Measurements from ENCODE around the gene GLRA3. TPM values are rescaled to one million over a fixed set of nuclear protein-coding genes. Genes with fewer than 3 reads are reported as not detected.
A peak's percentile ranks its signal among the peaks of the same experiment; 100 is the strongest.

Gene GLRA3
- total and polyA plus RNA-seq, 2 donors (not counting 1 experiment from before 2014, with no cell fraction given) = not detected

DNA sequence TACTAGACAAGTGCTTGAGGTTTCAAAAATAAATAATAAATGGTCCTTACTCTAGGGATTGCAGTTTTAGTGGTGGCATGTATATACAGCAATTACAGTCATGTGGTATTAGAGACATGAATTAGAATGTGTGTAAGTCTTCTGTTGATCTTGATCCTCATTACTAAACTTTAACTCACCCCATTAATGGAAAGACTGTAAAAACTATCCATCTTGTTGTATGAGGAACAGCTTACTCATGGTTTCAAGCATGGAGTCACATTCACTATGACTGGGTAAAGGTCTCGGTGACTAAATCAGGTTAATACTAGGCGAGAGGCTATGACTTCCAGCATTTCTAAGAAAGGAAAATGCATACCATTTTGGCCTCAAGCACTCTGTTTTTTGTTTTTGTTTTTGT lies 199.8 kb downstream of the GLRA3 start:
- Histone ChIP-seq H3K36me3 (ENCODE audit: control insufficient read depth, insufficient read depth, low read length) (no peaks in the 10 kb centered on the region), H3K79me2 (ENCODE audit: control insufficient read depth, insufficient read depth, low read length) (no peaks in the 10 kb centered on the region), H3K27me3 (ENCODE audit: control insufficient read depth, insufficient read depth, low read length) (no peaks in the 10 kb centered on the region), H3K9me3 (ENCODE audit: control insufficient read depth, insufficient read depth, low read depth, low read length) (no peaks in the 10 kb centered on the region), H3K4me2 (ENCODE audit: extremely low read depth, insufficient read depth, low read length) (no peak overlapping the region), H3K9ac (ENCODE audit: insufficient read depth, low read length) (no peak overlapping the region), H3K4me1 (ENCODE audit: control insufficient read depth, extremely low read depth, insufficient read depth, low read length) (no peaks in the 10 kb centered on the region), H2AFZ (ENCODE audit: low read length) (no peak overlapping the region), H3K27ac (ENCODE audit: insufficient read depth, low read length) (no peak overlapping the region), H3K4me3 (replicated peaks in 1 of 4; ENCODE audit: control extremely low read depth in 1 of 4, insufficient read depth in 1 of 4, low read depth in 3 of 4, low read length in 4 of 4) (no peak overlapping the region), H4K20me1 (ENCODE audit: control insufficient read depth, extremely low read depth, insufficient read depth, low read length) (no peaks in the 10 kb centered on the region)
- no peak for TF ChIP-seq EZH2 (IDR thresholded peaks at IDR 0.05; ENCODE audit: low read length, missing control alignments)
- TF ChIP-seq, protein P1, sequence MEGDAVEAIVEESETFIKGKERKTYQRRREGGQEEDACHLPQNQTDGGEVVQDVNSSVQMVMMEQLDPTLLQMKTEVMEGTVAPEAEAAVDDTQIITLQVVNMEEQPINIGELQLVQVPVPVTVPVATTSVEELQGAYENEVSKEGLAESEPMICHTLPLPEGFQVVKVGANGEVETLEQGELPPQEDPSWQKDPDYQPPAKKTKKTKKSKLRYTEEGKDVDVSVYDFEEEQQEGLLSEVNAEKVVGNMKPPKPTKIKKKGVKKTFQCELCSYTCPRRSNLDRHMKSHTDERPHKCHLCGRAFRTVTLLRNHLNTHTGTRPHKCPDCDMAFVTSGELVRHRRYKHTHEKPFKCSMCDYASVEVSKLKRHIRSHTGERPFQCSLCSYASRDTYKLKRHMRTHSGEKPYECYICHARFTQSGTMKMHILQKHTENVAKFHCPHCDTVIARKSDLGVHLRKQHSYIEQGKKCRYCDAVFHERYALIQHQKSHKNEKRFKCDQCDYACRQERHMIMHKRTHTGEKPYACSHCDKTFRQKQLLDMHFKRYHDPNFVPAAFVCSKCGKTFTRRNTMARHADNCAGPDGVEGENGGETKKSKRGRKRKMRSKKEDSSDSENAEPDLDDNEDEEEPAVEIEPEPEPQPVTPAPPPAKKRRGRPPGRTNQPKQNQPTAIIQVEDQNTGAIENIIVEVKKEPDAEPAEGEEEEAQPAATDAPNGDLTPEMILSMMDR (conservative IDR thresholded peaks at IDR 0.05 in 1 of 2, IDR thresholded peaks at IDR 0.05 in 1 of 2; ENCODE audit: low read depth in 1 of 2, low read length in 2 of 2) = no peak
- peak; percentile 5 to 7 for DNase-seq (ENCODE audit: low read depth in 2 of 2)

DNA sequence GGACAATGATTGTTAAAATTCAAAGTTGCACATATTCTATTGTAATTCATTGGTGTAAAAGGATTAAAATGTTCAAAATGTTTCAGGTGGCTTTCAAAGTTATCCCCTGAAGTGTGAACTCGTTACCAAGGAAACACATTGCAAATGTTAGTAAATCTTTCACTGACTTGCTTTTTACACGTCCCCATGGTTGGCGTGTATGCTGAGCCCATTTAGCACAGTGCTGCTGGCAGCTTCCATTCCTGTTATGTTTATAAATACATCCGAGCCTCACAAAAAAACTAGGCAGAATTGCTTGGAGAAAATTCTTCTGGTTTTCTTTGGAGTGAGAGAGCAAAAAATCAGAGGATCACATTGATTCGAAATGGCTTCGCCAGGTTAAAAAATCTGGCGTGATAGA lies 200.9 kb downstream of the GLRA3 start:
- H4K20me1 ChIP-seq (ENCODE audit: control insufficient read depth, extremely low read depth, insufficient read depth, low read length) = no peaks in the 10 kb centered on the region
- no peaks in the 10 kb centered on the region for H3K36me3 ChIP-seq (ENCODE audit: control insufficient read depth, insufficient read depth, low read length)
- H3K27me3 ChIP-seq (ENCODE audit: control insufficient read depth, insufficient read depth, low read length) = no peaks in the 10 kb centered on the region
- H3K4me3 ChIP-seq (replicated peaks in 1 of 4; ENCODE audit: control extremely low read depth in 1 of 4, insufficient read depth in 1 of 4, low read depth in 3 of 4, low read length in 4 of 4) = no peak overlapping the region
- no peaks in the 10 kb centered on the region for H3K79me2 ChIP-seq (ENCODE audit: control insufficient read depth, insufficient read depth, low read length)
- DNase-seq (ENCODE audit: low read depth in 2 of 2) = no peak
- TF ChIP-seq, protein P1 (conservative IDR thresholded peaks at IDR 0.05 in 1 of 2, IDR thresholded peaks at IDR 0.05 in 1 of 2; ENCODE audit: low read depth in 1 of 2, low read length in 2 of 2) = no peak
- no peak for TF ChIP-seq EZH2 (IDR thresholded peaks at IDR 0.05; ENCODE audit: low read length, missing control alignments)
- no peaks in the 10 kb centered on the region for H3K4me1 ChIP-seq (ENCODE audit: control insufficient read depth, extremely low read depth, insufficient read depth, low read length)
- no peak overlapping the region for H3K9ac ChIP-seq (ENCODE audit: insufficient read depth, low read length)
- H2AFZ ChIP-seq (ENCODE audit: low read length) = no peak overlapping the region
- no peak overlapping the region for H3K27ac ChIP-seq (ENCODE audit: insufficient read depth, low read length)
- H3K9me3 ChIP-seq (ENCODE audit: control insufficient read depth, insufficient read depth, low read depth, low read length) = no peaks in the 10 kb centered on the region
- no peak overlapping the region for H3K4me2 ChIP-seq (ENCODE audit: extremely low read depth, insufficient read depth, low read length)

DNA sequence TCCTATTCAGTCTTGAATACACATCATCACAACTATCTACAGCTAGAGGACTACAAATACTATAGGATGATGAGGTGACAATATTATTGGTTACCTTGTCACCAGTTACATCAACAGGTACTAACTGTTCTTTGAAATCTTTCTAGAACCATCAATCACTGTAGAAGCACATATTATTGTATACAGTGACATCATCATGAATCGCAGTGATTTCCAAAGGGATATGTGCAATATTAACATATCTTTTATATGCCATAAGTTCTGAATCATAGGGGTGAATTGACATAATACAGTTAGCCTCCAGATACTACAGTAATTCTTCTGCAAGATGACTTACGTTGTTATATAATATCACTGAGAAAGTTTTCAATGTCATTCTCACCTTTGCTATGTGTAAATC lies 201.6 kb downstream of the GLRA3 start:
- Histone ChIP-seq H3K4me3 (replicated peaks in 1 of 4; ENCODE audit: control extremely low read depth in 1 of 4, insufficient read depth in 1 of 4, low read depth in 3 of 4, low read length in 4 of 4) (no peak overlapping the region), H3K27me3 (ENCODE audit: control insufficient read depth, insufficient read depth, low read length) (no peaks in the 10 kb centered on the region), H3K4me1 (ENCODE audit: control insufficient read depth, extremely low read depth, insufficient read depth, low read length) (no peaks in the 10 kb centered on the region), H3K9ac (ENCODE audit: insufficient read depth, low read length) (no peak overlapping the region), H3K27ac (ENCODE audit: insufficient read depth, low read length) (no peak overlapping the region), H3K79me2 (ENCODE audit: control insufficient read depth, insufficient read depth, low read length) (no peaks in the 10 kb centered on the region), H3K9me3 (ENCODE audit: control insufficient read depth, insufficient read depth, low read depth, low read length) (no peaks in the 10 kb centered on the region), H4K20me1 (ENCODE audit: control insufficient read depth, extremely low read depth, insufficient read depth, low read length) (no peaks in the 10 kb centered on the region), H3K36me3 (ENCODE audit: control insufficient read depth, insufficient read depth, low read length) (no peaks in the 10 kb centered on the region), H2AFZ (ENCODE audit: low read length) (no peak overlapping the region), H3K4me2 (ENCODE audit: extremely low read depth, insufficient read depth, low read length) (no peak overlapping the region)
- no peak for DNase-seq (ENCODE audit: low read depth in 2 of 2)
- TF ChIP-seq EZH2 (IDR thresholded peaks at IDR 0.05; ENCODE audit: low read length, missing control alignments) = no peak
